GM21515 (cell line): ENCODE results near the gene TMEM132C.

ENCODE experiments used
- ATAC-seq: cut with Tn5 transposase; IDR thresholded peaks from one replicate; pipeline ENCODE4 v1.9.1; 2021; ENCODE audit not compliant: unreplicated experiment

Gene TMEM132C

GRCh38 chr12:128402486-128403243 is 135.7 kb downstream of the TMEM132C start:
- no peak for ATAC-seq

DNA sequence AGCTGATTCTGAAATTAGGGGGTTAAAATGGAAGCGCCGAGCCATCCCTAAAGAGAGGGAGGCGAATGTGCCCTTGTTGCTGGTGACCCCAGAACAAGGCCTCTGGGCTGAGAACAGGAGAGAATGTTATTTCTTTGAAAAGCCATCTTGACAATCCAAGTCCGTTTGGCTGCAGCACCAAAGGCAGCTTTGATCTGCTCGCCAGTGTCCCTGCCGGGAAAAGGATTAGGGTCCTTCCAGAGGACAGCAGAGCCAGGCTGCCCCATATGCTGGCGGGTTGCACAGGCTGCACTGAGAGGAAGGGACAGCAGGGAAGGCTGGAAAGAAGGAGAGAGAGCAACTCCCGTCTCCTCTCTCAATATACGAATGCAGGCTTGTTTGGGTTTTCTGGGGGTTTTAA is 141.7 kb downstream of the TMEM132C start:
- ATAC-seq: no peak

GRCh38 chr12:128415036-128415560 is 148.1 kb downstream of the TMEM132C start:
- no peak for ATAC-seq

- no peak for ATAC-seq
Observed at GRCh38 chr12:128418944-128419343, 152.0 kb downstream of the TMEM132C start.

DNA sequence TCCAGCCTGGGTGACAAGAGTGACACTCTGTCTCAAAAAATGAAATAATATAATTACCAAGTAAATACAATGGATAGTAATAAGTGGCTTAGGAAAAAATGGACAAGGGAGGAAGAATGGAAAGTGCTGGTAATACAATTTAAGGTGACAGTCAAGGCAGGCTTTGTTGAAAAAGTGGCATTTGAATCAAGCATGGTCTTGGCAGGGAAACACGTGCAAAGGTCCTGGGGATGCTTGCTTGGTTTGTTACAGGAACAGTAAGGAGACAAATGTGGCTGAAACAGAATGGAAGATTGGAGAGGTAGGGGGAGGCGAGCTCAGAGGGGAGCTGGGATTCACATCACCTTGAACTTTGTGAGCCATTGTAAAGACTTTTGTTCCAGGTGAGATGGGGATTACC is 153.2 kb downstream of the TMEM132C start:
- no peak for ATAC-seq

DNA sequence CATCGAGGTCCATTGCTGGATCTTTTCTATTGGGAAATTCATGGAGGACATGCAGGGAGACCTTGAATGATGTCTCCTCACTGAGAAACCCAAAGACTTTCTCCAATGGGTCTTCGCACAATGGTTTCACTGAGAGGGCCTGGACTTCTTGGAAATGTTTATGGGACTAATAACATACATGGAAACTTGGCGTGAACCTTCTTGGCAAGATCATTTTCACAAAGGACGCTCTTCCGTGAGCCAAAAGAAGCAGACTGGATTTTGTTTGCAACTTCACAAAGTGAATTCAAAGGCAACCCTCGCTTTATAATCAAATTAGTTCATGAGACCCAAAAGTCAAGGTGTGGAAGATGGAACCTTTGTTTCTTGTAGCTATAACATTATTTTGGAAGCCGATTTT is 154.4 kb downstream of the TMEM132C start:
- ATAC-seq: no peak

DNA sequence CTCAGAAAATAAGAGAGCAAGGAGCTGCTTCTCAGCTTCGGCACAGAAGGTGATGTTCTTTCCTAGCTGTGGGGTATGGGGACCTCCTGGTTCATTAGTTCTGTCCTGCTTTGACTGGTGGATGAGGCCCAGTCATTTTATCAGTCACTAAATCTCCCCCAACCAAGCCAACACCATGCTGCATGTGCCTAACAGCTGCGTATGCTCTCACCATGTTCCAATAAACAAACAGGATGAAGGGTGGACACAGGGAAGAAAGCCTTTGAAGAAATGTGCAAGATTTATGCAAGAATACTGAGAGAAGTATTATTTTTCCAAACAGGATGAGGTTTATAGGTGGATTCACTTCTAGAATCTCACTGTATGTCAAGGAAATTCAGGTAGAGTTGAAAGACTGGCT is 156.2 kb downstream of the TMEM132C start:
- no peak for ATAC-seq

- ATAC-seq: no peak
Observed at GRCh38 chr12:128424931-128425431, 158.0 kb downstream of the TMEM132C start.

DNA sequence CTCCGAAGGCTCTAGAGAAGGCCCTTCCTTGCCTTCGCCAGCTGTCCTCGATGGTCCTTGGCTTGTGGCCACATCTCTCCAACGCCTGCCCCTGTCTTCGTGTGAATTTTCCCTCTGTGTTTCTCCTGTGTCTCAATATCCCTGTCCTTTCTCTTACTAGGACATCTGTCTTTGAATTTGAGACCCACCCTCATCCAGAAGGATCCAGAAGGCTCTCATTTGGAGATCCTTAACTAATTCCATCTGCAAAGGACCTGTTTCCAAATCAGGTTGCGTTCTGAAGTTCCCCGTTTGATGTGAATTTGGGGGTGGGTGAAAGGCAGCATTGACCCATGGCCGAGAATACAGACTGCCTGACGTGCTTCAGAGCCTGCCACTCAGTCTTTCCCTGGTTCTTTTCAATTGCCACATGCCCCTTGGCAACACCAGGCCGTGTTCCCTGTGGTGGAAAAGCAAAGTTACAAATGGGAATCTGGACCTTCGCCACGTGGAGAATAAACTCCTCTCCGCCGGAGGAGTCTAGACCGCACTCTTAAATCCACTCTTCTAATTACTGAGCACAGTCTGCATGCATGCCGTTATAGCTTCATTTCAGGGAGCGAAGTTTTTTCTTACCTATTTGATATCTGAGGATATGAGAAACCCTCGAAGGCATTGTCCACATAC is 158.8 kb downstream of the TMEM132C start:
- no peak for ATAC-seq

DNA sequence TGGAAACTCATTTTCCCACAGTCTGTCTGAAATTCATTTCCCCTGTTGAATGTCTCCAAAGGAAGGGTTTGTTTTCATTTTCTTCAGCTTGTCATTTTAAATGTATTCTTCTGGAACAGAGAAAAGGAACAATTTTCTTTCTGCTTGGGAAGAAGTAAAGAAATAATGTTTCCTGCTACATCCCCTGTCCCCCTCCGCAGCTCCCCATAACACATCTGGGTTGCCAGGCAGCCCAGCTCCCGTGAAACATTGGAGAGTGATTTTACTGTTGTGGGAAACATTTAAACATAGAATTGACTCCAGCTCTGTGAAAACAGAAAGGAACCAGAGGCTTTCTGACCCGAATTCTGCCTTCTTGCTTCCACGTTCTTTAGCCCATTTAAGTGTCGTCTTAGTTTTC is 159.5 kb downstream of the TMEM132C start:
- no peak for ATAC-seq

GRCh38 chr12:128439796-128440195 is 172.8 kb downstream of the TMEM132C start:
- no peak for ATAC-seq

GRCh38 chr12:128442096-128442495 is 175.1 kb downstream of the TMEM132C start:
- ATAC-seq: no peak

GRCh38 chr12:128444598-128444997 is 177.6 kb downstream of the TMEM132C start:
- ATAC-seq: no peak

DNA sequence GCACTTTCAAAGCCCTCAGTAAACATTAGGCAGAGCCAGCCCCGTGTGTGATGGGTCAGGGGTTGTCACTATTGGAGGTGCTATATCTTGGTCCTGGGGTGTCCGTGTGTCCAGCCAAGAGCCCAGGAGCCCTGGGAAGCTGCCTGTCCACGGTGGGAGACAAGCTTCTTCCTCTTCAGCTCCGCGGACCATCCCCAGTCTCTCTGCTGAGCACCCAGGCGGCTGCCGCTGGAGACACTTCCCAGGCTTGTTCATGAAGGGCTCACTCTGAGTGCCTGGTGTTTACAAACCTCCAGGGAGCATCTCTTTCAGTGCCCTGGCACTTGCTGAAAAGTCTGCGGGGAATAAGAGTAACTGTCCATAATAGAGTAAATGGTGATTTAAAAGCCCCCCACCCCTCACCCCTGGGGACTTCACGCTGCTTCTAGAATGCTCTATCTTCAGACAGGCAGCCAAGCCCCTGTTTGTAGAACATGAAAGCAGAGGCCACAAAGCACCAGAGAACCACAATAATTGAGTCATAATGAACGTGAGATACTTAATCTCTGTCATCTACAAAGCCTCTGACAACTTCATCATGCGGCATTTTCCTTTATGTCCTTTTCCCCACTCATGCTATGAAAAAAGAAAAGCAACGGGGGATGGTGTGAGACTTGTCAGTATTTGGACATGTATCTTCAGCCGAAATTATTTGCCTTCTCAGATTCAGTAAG is 178.6 kb downstream of the TMEM132C start:
- ATAC-seq: no peak

DNA sequence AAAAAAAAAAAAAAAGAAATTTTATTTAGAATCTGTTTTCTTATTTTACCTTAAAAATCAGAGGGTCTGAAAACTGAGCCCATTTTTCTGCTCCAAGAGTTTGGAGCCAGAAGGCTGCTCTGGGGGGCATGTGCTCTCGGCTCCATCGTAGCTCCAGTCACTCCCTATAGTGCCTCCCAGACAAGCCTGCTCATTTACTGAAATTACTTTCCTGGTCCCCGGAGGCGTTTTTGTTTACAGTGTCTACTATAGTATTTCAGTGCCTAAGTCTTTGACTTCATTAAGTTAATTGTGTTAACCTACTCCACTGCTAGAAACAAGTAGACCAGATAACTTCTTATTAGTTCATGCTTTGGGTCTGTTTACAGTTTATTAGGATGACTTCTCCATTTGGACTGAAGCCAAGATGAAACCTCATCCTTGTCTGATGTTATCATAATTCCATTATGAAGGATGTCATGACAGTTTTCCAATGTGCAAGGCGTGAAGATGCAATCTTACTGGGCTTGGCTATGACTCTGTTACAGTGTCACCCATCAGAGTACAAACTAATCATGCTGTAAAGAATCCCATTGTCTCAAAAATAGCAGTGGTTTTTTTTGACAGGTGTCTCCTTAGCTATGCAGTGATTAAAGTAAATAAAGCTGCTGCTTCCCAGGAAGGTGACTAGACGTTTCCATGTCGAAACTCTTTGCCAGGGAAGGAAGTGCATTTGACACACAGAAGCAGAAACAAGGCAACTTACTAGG is 182.3 kb downstream of the TMEM132C start:
- no peak for ATAC-seq

GRCh38 chr12:128450810-128451209 is 183.8 kb downstream of the TMEM132C start:
- no peak for ATAC-seq

- no peak for ATAC-seq
Observed at GRCh38 chr12:128455851-128456250, 188.9 kb downstream of the TMEM132C start.

GRCh38 chr12:128456922-128457321 is 190.0 kb downstream of the TMEM132C start:
- no peak for ATAC-seq

- no peak for ATAC-seq
Observed at GRCh38 chr12:128458301-128458974, 191.5 kb downstream of the TMEM132C start.

DNA sequence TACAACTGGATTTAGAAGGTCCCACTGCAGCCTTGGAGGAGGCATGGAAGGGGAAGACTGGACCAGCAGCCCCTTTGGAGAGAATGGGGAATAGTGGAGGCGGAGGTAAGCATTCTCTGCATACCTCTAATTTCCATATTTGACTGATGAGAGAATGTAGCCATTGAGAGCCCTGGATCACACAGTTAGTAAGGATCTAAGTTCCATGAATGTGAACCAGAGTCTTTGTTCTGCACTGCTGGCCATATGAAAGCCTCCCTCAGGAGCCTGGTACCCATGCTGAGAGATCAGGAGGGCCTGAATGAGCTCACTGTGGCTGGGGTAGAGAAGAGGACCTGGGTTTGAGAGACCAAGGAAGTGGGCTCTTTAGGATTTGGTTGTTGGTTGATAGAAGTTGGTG is 192.1 kb downstream of the TMEM132C start:
- no peak for ATAC-seq
